IMR-90 (cell line): Measurements from ENCODE around the gene GABRB2. TPM values are rescaled to one million over a fixed set of nuclear protein-coding genes. Genes with fewer than 3 reads are reported as not detected.

Experiments
- ATAC-seq: fragments of 200-7000 bp; cut with Tn5 transposase; 2 replicates; pipeline ENCODE4 v1.9.1; 2020; ENCODE audit warnings: low read depth, mild to moderate bottlenecking, moderate library complexity
- BruUV-seq: library from RNA; stranded (reverse); fragments of 400-500 nt; replicated peaks from 2 replicates; lab custom pipeline; 2021; lab: Mats Ljungman, UMichigan
- CTCF ChIA-PET: fragments of 300-600 bp; formaldehyde crosslinking; extraction: SDS; loops from one replicate; lab custom pipeline; 2021; ENCODE audit warnings: antibody characterized with exemption; lab: Yijun Ruan, JAX
- POLR2A ChIA-PET: fragments of 300-600 bp; sonication (Branson Sonifier 250); formaldehyde crosslinking; loops from one replicate; lab custom pipeline; 2022; ENCODE audit warnings: antibody characterized with exemption; ENCODE audit not compliant: unreplicated experiment; lab: Charles Lee
- DNase-seq: peaks from one replicate; pipeline ENCODE4 v3.0.0; 2013
- H2AFZ ChIP-seq: replicated peaks from 2 replicates; pipeline ENCODE3; 2013; ENCODE audit warnings: low read length, mild to moderate bottlenecking; ENCODE audit not compliant: poor library complexity
- H2AK5ac ChIP-seq: 2 replicates; pipeline ENCODE4 v1.6.1; 2013; ENCODE audit warnings: low read depth, low read length, inconsistent platforms
- H2AK9ac ChIP-seq: replicated peaks from 2 replicates; pipeline ENCODE3; 2013; ENCODE audit warnings: mild to moderate bottlenecking, low read depth, low read length, moderate library complexity; ENCODE audit not compliant: poor library complexity
- H2BK120ac ChIP-seq: 2 replicates; pipeline ENCODE4 v1.6.1; 2013; ENCODE audit warnings: low read depth, low read length, inconsistent platforms
- H2BK15ac ChIP-seq: 3 replicates; pipeline ENCODE4 v1.6.1; 2013; ENCODE audit warnings: low read depth, low read length, inconsistent platforms
- H2BK20ac ChIP-seq: 2 replicates; pipeline ENCODE4 v1.6.1; 2013; ENCODE audit warnings: low read depth, mild to moderate bottlenecking, inconsistent platforms, low read length, moderate library complexity
- H2BK5ac ChIP-seq: 2 replicates; pipeline ENCODE4 v1.6.1; 2013; ENCODE audit warnings: mild to moderate bottlenecking, low read depth, low read length, inconsistent platforms; ENCODE audit not compliant: poor library complexity, severe bottlenecking
- H3K14ac ChIP-seq: replicated peaks from 2 replicates; pipeline ENCODE4 v1.6.1; 2013; ENCODE audit warnings: low read depth, low read length, inconsistent platforms
- H3K18ac ChIP-seq: 2 replicates; pipeline ENCODE4 v1.6.1; 2013; ENCODE audit warnings: low read depth, low read length, control low read depth
- H3K23ac ChIP-seq: 2 replicates; pipeline ENCODE4 v1.6.1; 2013; ENCODE audit warnings: low read depth, low read length, inconsistent platforms
- H3K27ac ChIP-seq: 2 replicates; pipeline ENCODE4 v1.5.1; 2013; ENCODE audit warnings: mild to moderate bottlenecking, control low read depth, low read length; ENCODE audit not compliant: insufficient read depth
- H3K27me3 ChIP-seq: 2 replicates; pipeline ENCODE4 v1.6.1; 2013; ENCODE audit warnings: low read length; ENCODE audit not compliant: control insufficient read depth, insufficient read depth
- H3K36me3 ChIP-seq: 2 replicates; pipeline ENCODE4 v1.6.1; 2013; ENCODE audit warnings: low read length, mixed read lengths; ENCODE audit not compliant: control insufficient read depth, insufficient read depth
- H3K4ac ChIP-seq: 2 replicates; pipeline ENCODE4 v1.6.1; 2013; ENCODE audit warnings: low read depth, low read length, inconsistent platforms
- H3K4me1 ChIP-seq: 2 replicates; pipeline ENCODE4 v1.6.1; 2013; ENCODE audit warnings: low read length, mixed read lengths; ENCODE audit not compliant: control insufficient read depth, insufficient read depth
- H3K4me2 ChIP-seq: 2 replicates; pipeline ENCODE4 v1.6.1; 2013; ENCODE audit warnings: low read depth, mild to moderate bottlenecking, control low read depth, low read length, moderate library complexity
- H3K4me3 ChIP-seq: 2 replicates; pipeline ENCODE4 v1.5.1; 2013; ENCODE audit warnings: low read depth, mild to moderate bottlenecking, control low read depth, low read length, moderate library complexity; ENCODE audit not compliant: insufficient read depth
- H3K56ac ChIP-seq: 2 replicates; pipeline ENCODE4 v1.6.1; 2013; ENCODE audit warnings: low read length, inconsistent platforms; ENCODE audit not compliant: insufficient read depth; ENCODE audit errors: extremely low read depth
- H3K79me1 ChIP-seq, 2 experiments: 2 replicates each; pipeline ENCODE4 v1.6.1; 2013; ENCODE audit warnings: low read length in 2 of 2, inconsistent platforms in 1 of 2, low read depth in 1 of 2
- H3K9ac ChIP-seq: 2 replicates; pipeline ENCODE4 v1.6.1; 2013; ENCODE audit warnings: low read depth, low read length, control low read depth
- H3K9me1 ChIP-seq: 2 replicates; pipeline ENCODE4 v1.6.1; 2013; ENCODE audit warnings: low read length, inconsistent platforms; ENCODE audit not compliant: insufficient read depth
- H3K9me3 ChIP-seq: 2 replicates; pipeline ENCODE4 v1.6.1; 2013; ENCODE audit warnings: low read length; ENCODE audit not compliant: control insufficient read depth, insufficient read depth
- H4K20me1 ChIP-seq: 2 replicates; pipeline ENCODE4 v1.6.1; 2013; ENCODE audit warnings: low read length, inconsistent platforms; ENCODE audit not compliant: insufficient read depth
- H4K5ac ChIP-seq: 2 replicates; pipeline ENCODE4 v1.6.1; 2013; ENCODE audit warnings: mild to moderate bottlenecking, low read depth, low read length, control low read depth
- H4K8ac ChIP-seq, 2 experiments: 2 replicates each; pipeline ENCODE4 v1.6.1; 2013; ENCODE audit warnings: low read depth in 2 of 2, low read length in 2 of 2, control low read depth in 1 of 2, inconsistent platforms in 1 of 2
- H4K91ac ChIP-seq: 2 replicates; pipeline ENCODE4 v1.6.1; 2013; ENCODE audit warnings: low read depth, low read length, inconsistent platforms; ENCODE audit not compliant: insufficient read depth
- CEBPB ChIP-seq: IDR thresholded peaks from 2 replicates; pipeline ENCODE4 v1.6.1; 2012; ENCODE audit warnings: low read depth, low read length, improper control_type of control experiment
- CHD1 ChIP-seq: IDR thresholded peaks from 2 replicates; pipeline ENCODE4 v1.6.1; 2012; ENCODE audit warnings: low read depth, low read length, improper control_type of control experiment
- FOS ChIP-seq: fragments of 150-350 bp; IDR thresholded peaks from 2 replicates; pipeline ENCODE4 v1.6.1; 2016; ENCODE audit warnings: low read depth, low read length
- MAZ ChIP-seq: IDR thresholded peaks from 2 replicates; pipeline ENCODE4 v1.6.1; 2012; ENCODE audit warnings: low read depth, mild to moderate bottlenecking, low read length, improper control_type of control experiment, moderate library complexity, borderline replicate concordance
- MXI1 ChIP-seq: IDR thresholded peaks from 2 replicates; pipeline ENCODE4 v1.6.1; 2012; ENCODE audit warnings: low read depth, mild to moderate bottlenecking, low read length, moderate library complexity, borderline replicate concordance
- NFE2L2 ChIP-seq: fragments of 150-350 bp; IDR thresholded peaks from 2 replicates; pipeline ENCODE4 v1.6.1; 2016; ENCODE audit warnings: low read depth, mild to moderate bottlenecking, low read length
- POLR2A ChIP-seq: IDR thresholded peaks from 2 replicates; pipeline ENCODE4 v1.6.1; 2012; ENCODE audit warnings: mild to moderate bottlenecking, low read depth, low read length
- RAD21 ChIP-seq: IDR thresholded peaks from 2 replicates; pipeline ENCODE4 v1.6.1; 2012; ENCODE audit warnings: low read length, improper control_type of control experiment
- RCOR1 ChIP-seq: IDR thresholded peaks from 2 replicates; pipeline ENCODE4 v1.6.1; 2012; ENCODE audit warnings: mild to moderate bottlenecking, low read length, improper control_type of control experiment; ENCODE audit not compliant: insufficient replicate concordance
- RFX5 ChIP-seq: IDR thresholded peaks from 2 replicates; pipeline ENCODE4 v1.8.0; 2012; ENCODE audit warnings: low read depth, mild to moderate bottlenecking, low read length, moderate library complexity
- SMC3 ChIP-seq: fragments of 150-350 bp; IDR thresholded peaks from 2 replicates; pipeline ENCODE4 v1.6.1; 2016; ENCODE audit warnings: low read depth, mild to moderate bottlenecking, antibody characterized with exemption, low read length, moderate library complexity
- WGBS, 2 experiments: methylation state at CpG; one replicate each; pipeline versions ENCODE4 v1.1.5 to v1.1.7; 2013; ENCODE audit warnings: missing lambda C conversion rate in 2 of 2; ENCODE audit not compliant: insufficient read length in 1 of 2; ENCODE audit errors: extremely low coverage in 2 of 2; 5-methylcytosine and 5-hydroxymethylcytosine counted together
- dilution Hi-C: fragments of 300-500 bp; cut with HindIII; formaldehyde crosslinking; loops from one replicate; pipeline ENCODE4 v1.14.3; 2018; ENCODE audit warnings: low sequenced_read_pairs; ENCODE audit not compliant: unreplicated experiment
- in situ Hi-C: fragments of 300-500 bp; cut with MboI; formaldehyde crosslinking; loops from 3 replicates; pipeline ENCODE4 v1.14.3; 2019; ENCODE audit warnings: low sequenced_read_pairs, inconsistent platforms, mixed read lengths
- intact Hi-C: fragments of 100-400 bp; cut with micrococcal nuclease; formaldehyde crosslinking; loops from 2 replicates; pipeline ENCODE4 v1.10.0; 2022
- polyA plus RNA-seq, 3 experiments: library from polyadenylated mRNA; depleted of rRNA; stranded (reverse); fragments of >200 nt; gene quantifications; 2 replicates each; pipeline ENCODE4 v1.2.3, GENCODE V29; 2012; ENCODE audit warnings: low replicate concordance in 1 of 3
- total RNA-seq: library from RNA; depleted of rRNA; stranded (reverse); fragments of >200 nt; gene quantifications from 2 replicates; pipeline ENCODE4 v1.2.3, GENCODE V29; 2012
- TF ChIP-seq, protein P1 (sequence below): conservative IDR thresholded peaks from 2 replicates; pipeline ENCODE4 v1.5.1; 2012; ENCODE audit warnings: mild to moderate bottlenecking, low read depth, low read length, improper control_type of control experiment
- TF ChIP-seq, protein P2 (sequence below): fragments of 150-350 bp; IDR thresholded peaks from 2 replicates; pipeline ENCODE4 v1.6.1; 2016; ENCODE audit warnings: low read depth, mild to moderate bottlenecking, low read length, moderate library complexity, borderline replicate concordance

GABRB2 gene
- total and polyA plus RNA-seq, 2 of the 4 experiments (the other 2 are of a cell fraction), result not detected

DNA sequence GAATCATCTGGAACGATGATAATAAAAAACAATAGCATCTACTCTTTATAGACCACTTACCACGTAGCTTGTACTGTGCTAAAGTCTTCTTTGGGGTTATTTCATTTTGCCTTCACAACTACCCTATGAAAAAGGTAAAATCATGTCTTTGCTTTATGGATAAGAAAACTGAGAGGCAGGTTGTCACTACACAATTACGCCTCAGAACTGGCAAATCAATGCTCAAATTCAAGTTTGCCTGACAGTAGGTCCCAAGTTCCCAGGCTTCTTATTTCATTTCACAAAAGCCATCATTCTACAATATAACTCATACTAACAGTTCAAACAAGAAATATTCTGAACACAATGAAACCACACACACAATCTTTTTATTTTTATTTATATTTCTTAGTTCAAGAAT is 258.5 kb downstream of the GABRB2 start:
- BruUV-seq, result no TSS peak
- no peak for ATAC-seq

More for the DNA sequence above, 258.5 kb downstream of the GABRB2 start:
- H4K91ac ChIP-seq, result no peak overlapping the region
- no peaks in the 10 kb centered on the region for H3K79me1 ChIP-seq
- no peak overlapping the region for H2BK15ac ChIP-seq
- WGBS, 2 experiments, result no CpG with 5 or more reads among the region's 3 CpGs
- H3K36me3 ChIP-seq, result no peaks in the 10 kb centered on the region
- no peak overlapping the region for H2AFZ ChIP-seq
- H3K4ac ChIP-seq, result no peak overlapping the region
- no peak for DNase-seq
- no peak overlapping the region for H2BK5ac ChIP-seq
- no peak overlapping the region for H3K4me3 ChIP-seq
- no peaks in the 10 kb centered on the region for H3K9me1 ChIP-seq
- no peak overlapping the region for H4K5ac ChIP-seq
- POLR2A ChIA-PET, result no interaction called here
- no peaks in the 10 kb centered on the region for H4K20me1 ChIP-seq
- peaks cover 8% of the 10 kb centered on the region for H3K9me3 ChIP-seq
- intact Hi-C loops, result no loop called here
- H3K27ac ChIP-seq, result no peak overlapping the region
- no peak overlapping the region for H3K23ac ChIP-seq
- dilution Hi-C loops, result no loop called here
- H3K27me3 ChIP-seq, result no peaks in the 10 kb centered on the region
- H3K4me1 ChIP-seq, result no peaks in the 10 kb centered on the region
- H3K14ac ChIP-seq, result no peak overlapping the region
- H2AK9ac ChIP-seq, result no peak overlapping the region
- H3K56ac ChIP-seq, result no peak overlapping the region
- in situ Hi-C loops, result no loop called here
- no peak overlapping the region for H3K18ac ChIP-seq
- H4K8ac ChIP-seq, result no peak overlapping the region
- H3K9ac ChIP-seq, result no peak overlapping the region
- no peak overlapping the region for H3K4me2 ChIP-seq
- no peak overlapping the region for H2BK120ac ChIP-seq
- no peak overlapping the region for H2AK5ac ChIP-seq
- H2BK20ac ChIP-seq, result no peak overlapping the region
- CTCF ChIA-PET, result no interaction called here
- TF ChIP-seq, protein P1, sequence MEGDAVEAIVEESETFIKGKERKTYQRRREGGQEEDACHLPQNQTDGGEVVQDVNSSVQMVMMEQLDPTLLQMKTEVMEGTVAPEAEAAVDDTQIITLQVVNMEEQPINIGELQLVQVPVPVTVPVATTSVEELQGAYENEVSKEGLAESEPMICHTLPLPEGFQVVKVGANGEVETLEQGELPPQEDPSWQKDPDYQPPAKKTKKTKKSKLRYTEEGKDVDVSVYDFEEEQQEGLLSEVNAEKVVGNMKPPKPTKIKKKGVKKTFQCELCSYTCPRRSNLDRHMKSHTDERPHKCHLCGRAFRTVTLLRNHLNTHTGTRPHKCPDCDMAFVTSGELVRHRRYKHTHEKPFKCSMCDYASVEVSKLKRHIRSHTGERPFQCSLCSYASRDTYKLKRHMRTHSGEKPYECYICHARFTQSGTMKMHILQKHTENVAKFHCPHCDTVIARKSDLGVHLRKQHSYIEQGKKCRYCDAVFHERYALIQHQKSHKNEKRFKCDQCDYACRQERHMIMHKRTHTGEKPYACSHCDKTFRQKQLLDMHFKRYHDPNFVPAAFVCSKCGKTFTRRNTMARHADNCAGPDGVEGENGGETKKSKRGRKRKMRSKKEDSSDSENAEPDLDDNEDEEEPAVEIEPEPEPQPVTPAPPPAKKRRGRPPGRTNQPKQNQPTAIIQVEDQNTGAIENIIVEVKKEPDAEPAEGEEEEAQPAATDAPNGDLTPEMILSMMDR, result no peak
- TF ChIP-seq CEBPB (no peak), CHD1 (no peak), RAD21 (no peak), RCOR1 (no peak), NFE2L2 (no peak), MXI1 (no peak), RFX5 (no peak), MAZ (no peak), FOS (no peak), POLR2A (no peak), SMC3 (no peak)
- TF ChIP-seq, protein P2, sequence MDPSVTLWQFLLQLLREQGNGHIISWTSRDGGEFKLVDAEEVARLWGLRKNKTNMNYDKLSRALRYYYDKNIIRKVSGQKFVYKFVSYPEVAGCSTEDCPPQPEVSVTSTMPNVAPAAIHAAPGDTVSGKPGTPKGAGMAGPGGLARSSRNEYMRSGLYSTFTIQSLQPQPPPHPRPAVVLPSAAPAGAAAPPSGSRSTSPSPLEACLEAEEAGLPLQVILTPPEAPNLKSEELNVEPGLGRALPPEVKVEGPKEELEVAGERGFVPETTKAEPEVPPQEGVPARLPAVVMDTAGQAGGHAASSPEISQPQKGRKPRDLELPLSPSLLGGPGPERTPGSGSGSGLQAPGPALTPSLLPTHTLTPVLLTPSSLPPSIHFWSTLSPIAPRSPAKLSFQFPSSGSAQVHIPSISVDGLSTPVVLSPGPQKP, result no peak
